Testis (tissue), 2 donors: ENCODE results near the gene MAPKAPK5.

ENCODE experiments used
- CTCF ChIP-seq, 3 experiments: fragments of 450-650 bp in 2 of 3; fragments of 200-600 bp in 1 of 3; sonication (generic) in 1 of 3; IDR thresholded peaks; one replicate each; pipeline ENCODE4 v1.5.1; 2016 to 2019; ENCODE audit warnings: antibody characterized with exemption in 3 of 3, mild to moderate bottlenecking in 2 of 3, moderate library complexity in 1 of 3
- POLR2A ChIP-seq: fragments of 450-650 bp; IDR thresholded peaks from one replicate; pipeline ENCODE4 v1.6.1; 2017; ENCODE audit warnings: antibody characterized with exemption, mild to moderate bottlenecking, moderate library complexity

- TF ChIP-seq CTCF (IDR thresholded peaks at IDR 0.05) = no peak
- TF ChIP-seq POLR2A = no peak
Observed at GRCh38 chr12:111858778-111859177, 16.8 kb downstream of the MAPKAPK5 start.
